Measurements from ENCODE around the gene GYS2.

Gene GYS2

DNA sequence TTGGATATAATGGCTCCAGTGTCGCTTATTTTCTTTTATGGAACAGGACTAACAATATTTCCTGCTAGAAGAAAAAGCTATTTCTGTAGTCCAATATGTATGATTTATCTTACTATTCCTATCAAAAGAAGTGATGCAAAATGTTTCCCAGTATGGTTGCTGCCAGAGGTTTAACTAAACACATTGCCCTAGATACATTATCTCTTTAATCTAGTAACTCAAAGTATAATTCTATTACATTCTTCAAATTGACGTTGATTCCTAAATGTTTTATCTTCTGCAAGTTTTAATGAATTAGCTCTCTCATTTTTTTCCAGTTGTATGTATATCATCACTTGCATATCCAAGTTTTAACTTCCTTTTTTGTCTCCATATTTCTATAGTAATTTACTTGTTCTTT lies 28.2 kb downstream of the GYS2 start:
- peak; percentile 79 for TF ChIP-seq GATA3 (IDR thresholded peaks at IDR 0.05; ENCODE audit: low read depth, low read length)
- TF ChIP-seq GATA2 (IDR thresholded peaks at IDR 0.05; ENCODE audit: low read depth, low read length), result peak; percentile 31; the same call in 1 of the 2 replicates

DNA sequence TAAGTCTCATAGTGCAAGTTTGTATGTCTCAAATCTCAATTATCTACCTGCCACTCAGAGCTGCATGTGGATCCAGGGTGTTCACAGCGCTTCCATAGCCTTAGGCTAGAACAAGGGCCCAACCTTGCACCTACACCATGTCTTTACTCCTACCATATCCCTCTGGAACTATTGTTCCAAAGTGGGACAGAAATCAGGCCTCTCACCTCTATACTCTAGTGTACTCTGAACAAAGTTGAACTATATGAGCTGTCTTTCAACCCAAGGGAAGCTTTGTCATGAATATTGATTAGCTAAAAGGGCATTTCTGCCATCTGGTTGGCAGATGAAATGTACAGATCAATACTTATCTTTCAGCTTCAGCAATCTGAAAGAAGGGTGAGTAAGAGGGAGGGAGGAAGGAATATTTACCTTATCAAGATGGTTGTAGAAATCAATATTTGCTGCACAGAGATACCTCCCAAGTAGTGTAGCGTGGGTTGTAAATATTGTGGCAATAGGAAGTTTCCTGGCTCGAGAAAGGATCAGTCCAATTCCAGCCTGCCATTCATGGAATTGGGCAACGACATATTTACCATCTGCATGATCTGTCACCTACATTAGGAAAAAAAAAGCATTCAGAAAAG lies 30.8 kb downstream of the GYS2 start:
- no peak for TF ChIP-seq GATA3 (IDR thresholded peaks at IDR 0.05; ENCODE audit: low read depth, low read length)
- TF ChIP-seq GATA2 (IDR thresholded peaks at IDR 0.05; ENCODE audit: low read depth, low read length), result no peak

DNA sequence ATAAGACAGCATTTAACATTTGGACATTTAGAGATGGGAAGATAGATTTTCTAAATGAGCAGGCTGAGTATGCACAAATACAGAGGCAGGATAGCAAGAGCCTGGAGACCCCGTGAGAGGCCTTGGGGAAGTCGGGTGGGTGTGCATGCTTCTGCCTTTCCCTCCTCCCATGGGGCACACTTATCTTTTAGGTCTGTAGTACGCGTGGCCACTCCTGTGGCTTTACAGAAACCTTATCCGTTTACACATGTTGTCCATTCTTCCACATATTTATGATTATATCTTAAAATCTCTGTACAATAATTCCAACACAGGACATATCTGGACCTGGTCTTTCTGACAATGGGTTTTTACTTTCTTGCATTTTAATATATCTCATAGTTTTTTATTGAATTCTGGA lies 33.6 kb downstream of the GYS2 start:
- no peak for TF ChIP-seq GATA2 (IDR thresholded peaks at IDR 0.05; ENCODE audit: low read depth, low read length)
- no peak for TF ChIP-seq GATA3 (IDR thresholded peaks at IDR 0.05; ENCODE audit: low read depth, low read length)

DNA sequence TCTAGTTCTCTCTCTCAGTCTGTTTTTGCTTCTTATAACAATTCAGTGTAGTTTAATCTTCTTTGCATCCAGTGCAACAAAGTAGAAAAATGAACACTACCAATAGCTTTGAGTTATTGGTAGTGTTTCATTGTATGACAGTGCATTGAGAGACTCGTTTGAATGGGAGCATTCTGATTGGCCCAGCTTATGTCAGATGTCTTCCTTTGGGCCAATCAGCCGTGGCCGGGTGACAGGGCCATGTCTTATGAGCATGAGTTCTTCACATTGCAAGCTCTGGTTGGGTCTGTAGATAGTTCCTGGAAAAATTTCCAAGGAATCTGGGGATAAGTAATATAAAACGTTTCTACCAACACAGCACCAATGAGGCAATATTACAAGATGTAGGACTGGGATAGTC lies 36.5 kb downstream of the GYS2 start:
- no peak for TF ChIP-seq GATA3 (IDR thresholded peaks at IDR 0.05; ENCODE audit: low read depth, low read length)
- TF ChIP-seq GATA2 (IDR thresholded peaks at IDR 0.05; ENCODE audit: low read depth, low read length), result no peak

DNA sequence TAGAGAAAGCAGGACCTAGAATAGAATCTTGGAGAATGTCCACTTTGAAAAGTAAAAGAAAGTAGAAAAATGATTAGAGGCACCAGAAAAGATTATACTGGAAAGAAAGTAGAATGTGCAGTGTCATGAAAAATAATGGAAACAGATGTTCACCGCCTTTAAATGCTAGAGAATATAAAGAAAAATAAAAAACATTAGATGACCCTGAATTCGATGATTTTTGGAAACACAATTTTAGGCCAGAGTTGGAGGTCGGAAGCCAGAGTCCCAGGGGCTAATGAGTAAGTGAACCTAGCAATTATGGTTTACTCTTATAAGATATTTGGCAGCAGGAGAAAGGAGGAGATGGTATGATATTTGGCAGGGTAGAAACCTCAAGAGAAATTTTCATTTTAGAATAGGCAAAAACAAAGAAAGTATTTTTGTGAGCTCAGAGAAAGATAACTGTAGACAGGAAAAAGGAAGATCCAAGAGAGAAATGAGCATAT lies 37.7 kb downstream of the GYS2 start:
- no peak for TF ChIP-seq GATA2 (IDR thresholded peaks at IDR 0.05; ENCODE audit: low read depth, low read length)
- no peak for TF ChIP-seq GATA3 (IDR thresholded peaks at IDR 0.05; ENCODE audit: low read depth, low read length)

DNA sequence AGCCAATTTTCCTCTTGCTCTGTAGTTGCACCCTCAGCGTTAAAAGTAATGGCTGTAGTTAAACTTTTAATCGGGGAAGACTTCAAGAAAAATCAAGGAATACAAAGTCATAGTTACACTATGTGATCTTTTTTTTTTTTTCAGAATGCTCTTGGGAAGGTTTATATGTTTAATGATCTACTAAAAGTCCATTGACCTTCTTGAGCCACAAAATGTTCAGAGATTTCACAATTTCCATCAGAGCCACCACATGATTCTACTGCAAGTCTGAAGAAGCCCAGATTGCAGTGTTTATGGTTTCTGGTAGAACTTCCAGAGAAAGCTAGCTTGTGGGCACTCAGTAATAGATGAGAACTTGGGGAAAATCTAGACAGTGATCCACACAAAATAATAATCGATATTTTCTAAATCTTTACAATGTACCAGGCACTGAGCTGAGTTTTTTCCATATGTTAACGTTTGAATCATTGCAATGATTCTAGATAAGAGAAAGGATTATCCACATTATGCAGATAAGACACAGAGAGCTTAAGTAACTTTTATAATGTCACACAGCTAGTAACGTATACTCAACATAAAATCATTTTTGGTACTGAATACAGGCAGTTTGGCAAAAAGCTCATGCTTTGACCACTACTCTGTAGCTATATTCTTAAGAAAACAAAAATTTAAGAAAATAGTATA lies 38.3 kb downstream of the GYS2 start:
- TF ChIP-seq GATA2 (IDR thresholded peaks at IDR 0.05; ENCODE audit: low read depth, low read length), result no peak
- TF ChIP-seq GATA3 (IDR thresholded peaks at IDR 0.05; ENCODE audit: low read depth, low read length), result no peak

DNA sequence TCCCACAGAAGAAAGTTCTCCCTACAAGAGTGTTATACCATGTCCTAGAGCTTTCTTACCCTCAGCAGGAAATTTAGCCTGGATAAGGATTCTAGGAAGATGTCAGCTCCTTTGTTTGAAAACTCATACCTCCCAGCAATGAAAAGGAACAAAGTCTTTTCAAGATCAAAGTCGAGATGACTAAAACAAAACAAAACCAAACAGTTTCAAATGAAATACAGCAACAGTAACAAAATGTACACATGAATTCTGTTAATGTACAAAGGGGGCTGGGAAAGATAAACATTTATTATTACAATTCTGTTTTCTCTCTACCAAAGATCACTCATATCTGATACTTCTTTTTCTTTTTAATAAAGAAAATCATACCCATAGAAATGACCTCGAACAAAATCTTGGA lies 41.8 kb downstream of the GYS2 start:
- TF ChIP-seq GATA2 (IDR thresholded peaks at IDR 0.05; ENCODE audit: low read depth, low read length) (no peak), GATA3 (IDR thresholded peaks at IDR 0.05; ENCODE audit: low read depth, low read length) (no peak)

DNA sequence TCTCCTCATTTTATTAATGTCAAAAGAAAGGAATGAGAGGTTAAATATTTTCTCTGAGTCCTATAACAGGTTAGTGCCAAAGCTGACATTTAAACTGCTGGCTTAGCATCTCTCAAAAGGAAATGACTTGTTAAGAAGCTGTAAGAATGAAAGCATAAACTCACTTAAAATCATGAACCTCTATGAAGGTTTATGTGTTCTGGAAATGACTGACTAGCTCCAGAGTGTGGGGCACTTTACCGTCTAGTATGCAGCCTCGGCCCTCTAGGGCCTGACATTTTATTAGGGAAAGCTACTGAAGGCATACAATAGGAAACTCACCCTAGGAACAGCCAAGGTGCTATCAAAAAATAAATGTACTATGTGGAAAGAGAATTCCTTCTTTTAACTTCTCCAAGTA lies 43.5 kb downstream of the GYS2 start:
- no peak for TF ChIP-seq GATA2 (IDR thresholded peaks at IDR 0.05; ENCODE audit: low read depth, low read length)
- no peak for TF ChIP-seq GATA3 (IDR thresholded peaks at IDR 0.05; ENCODE audit: low read depth, low read length)

DNA sequence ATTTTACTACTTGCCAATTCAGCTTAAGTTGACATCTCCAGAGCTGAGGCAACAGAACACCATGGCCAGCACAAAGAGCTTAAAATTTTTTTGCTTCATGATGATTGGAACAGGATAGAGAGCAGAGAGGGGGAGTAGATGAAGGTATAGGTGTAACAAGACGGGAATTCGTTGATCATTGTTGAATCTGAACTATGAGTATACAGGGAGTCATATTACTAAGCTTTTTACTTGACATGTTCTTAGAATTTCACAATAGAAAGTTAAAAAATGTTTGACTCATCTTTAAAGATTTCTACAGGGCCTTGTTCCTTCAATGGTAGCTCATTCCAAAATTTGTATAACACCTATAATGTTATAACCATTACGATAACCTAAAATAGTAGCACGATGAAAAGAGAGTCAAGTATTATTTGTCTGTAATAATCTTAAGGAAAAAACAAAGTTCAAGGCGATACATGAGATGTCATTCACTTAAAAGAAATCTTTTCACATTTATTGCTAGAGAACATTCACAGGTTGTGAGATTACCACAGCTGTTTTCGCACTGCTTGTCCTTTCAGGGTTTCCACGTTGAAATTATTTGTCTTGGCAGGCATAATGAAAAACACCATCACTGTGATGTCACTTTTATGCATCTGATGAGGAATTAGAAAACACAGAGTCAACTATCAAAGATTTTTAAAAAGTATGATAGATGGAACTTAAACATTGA lies 44.6 kb downstream of the GYS2 start:
- TF ChIP-seq GATA3 (IDR thresholded peaks at IDR 0.05; ENCODE audit: low read depth, low read length) (no peak), GATA2 (IDR thresholded peaks at IDR 0.05; ENCODE audit: low read depth, low read length) (no peak)

DNA sequence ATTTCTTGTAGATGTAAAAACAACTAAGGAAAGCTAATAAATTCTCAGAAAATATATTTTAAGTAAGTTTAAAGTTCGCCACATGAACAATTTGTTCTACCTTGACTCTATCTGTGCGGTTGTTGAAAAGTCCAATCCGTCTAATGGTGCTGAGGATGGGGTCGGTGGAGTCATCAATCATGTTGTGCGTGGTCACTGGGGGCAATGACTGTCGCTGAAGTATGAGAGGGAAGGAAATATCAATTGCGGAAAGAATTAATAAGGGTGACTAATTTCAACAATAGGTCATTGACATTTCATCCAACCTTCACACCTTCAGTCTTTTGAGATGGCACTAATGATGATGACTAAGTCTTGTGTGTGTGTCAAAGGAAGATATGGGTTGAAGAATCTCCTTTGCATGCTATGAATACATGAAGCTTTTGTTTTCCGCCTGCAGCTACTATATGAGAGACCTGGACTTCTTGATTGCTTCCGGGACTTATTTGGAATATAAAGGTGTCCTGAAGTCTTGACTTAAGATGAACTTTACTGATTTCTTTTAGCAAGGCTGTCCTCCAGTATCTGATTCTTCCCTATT lies 46.5 kb downstream of the GYS2 start:
- TF ChIP-seq GATA2 (IDR thresholded peaks at IDR 0.05; ENCODE audit: low read depth, low read length) (no peak), GATA3 (IDR thresholded peaks at IDR 0.05; ENCODE audit: low read depth, low read length) (no peak)

DNA sequence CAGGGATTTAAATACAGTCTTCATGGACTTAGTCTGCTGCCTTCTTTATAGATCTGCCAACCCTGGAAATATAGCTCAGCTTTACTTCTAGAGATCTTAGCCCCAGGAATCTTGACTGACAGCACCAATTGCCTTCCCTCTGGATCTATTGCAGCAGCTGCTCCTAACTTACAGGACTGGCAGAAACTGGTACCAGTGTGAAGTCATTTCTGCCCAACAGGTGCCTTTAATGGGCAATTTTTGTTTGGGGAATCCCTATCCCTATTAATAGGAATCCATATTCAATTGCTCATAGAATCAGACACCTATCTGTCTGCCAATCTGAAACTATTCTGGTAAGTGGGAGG lies 51.3 kb downstream of the GYS2 start:
- TF ChIP-seq GATA2 (IDR thresholded peaks at IDR 0.05; ENCODE audit: low read depth, low read length) (no peak), GATA3 (IDR thresholded peaks at IDR 0.05; ENCODE audit: low read depth, low read length) (no peak)

DNA sequence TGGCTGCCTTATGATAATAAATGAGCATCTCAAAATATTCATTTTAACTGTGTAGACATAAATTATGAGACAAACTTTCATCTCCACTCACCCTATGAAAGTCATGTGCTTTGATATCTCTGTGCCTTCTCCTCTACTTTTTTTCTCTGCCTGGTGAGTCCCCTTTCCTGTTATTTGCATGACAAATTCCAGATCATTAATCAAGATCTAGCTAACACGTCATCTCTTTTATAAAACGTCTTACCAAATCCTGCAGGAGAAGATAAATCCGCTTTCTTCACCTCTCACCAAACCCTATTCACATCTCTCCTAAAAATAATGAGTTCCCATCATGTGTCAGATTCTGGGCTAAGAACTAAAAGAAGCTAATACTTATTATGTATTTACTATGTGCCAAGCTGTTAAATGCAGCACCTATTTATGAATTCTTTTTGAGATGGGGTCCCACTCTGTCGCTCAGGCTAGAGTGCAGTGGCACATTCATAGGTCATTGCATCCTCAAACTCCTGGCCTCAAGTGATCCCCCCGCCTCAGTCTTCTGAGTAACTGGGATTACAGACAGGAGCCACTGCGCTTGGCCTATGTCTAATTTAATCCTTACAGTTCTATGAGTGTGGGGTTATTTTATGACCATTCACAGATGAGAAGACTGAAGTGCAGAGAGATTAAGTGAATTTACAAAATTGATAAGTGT lies 51.9 kb downstream of the GYS2 start:
- TF ChIP-seq GATA3 (IDR thresholded peaks at IDR 0.05; ENCODE audit: low read depth, low read length) (no peak), GATA2 (IDR thresholded peaks at IDR 0.05; ENCODE audit: low read depth, low read length) (no peak)

DNA sequence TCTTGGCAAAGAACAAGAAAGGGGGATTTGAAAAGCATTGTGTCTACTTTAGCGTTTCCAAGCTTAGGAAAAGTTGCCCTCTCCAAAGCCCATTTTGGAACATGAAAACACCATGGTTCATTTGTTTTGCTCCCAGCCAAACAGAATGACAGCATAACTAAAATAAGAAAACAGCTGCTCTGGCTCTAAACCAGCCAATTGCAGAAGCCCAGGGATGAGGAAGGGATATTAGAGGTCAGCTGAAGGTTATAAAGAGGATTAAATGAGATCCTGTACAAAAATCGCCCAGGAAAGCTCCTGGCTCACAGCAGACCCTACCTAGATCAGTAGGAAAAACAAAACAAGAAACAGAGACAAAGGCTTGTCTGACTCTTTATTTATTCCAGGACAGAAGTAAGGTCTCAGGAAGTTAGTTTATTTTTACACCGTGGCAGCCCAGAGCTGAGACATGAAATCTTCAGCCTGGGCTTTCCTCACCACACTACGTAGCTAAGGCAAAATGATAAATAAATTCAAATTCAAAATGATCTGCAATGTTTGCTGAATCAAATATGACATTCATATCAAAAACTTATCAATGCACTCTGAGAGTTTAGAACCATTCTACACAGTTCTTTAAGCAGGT lies 52.7 kb downstream of the GYS2 start:
- TF ChIP-seq GATA2 (IDR thresholded peaks at IDR 0.05; ENCODE audit: low read depth, low read length), result no peak
- no peak for TF ChIP-seq GATA3 (IDR thresholded peaks at IDR 0.05; ENCODE audit: low read depth, low read length)
